ENCODE measurements around the gene SERF1A.
"Not testable (repeated sequence)": the region's sequence is repeated elsewhere in the genome, so short reads cannot be mapped to it uniquely, and the experiment has no call there.

Gene SERF1A

DNA sequence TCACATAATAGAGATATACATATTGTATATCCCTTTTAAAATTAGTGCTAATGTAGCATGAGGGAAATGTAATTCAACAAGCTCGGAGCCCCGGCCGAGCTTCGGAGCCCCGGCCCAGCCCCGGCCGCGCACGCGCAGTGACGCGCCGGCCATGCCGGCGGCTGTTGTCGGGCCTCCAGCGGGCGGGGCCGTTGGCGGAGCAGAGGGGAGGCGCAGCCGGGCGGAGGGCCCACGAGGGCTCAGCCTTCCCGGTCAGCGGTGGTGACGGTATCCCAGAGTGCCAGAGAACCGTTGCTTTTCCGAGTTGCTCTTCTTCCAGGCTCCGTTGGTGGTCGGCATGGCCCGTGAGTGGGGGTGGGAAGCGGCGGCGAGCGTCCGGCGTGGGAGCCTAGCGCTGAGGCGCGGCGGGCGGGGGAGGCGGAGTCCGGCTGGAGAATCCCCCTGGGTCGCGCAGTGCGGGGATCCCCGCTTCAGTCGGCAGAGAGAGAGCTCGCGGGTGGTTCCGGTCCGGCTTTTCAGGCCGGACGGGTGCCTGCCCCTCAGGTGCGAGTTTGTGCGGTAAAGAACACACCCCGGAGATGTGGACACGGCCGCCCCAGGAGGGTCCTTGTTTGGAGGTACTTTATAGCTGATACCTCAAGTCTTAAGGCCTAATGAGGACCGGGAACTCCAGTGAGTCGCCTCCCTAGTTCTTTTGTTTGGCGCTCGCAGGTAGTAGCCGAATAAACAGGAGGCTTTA lies at the start of gene SERF1A:
TSS of gene SERF1A (plus strand) at position 137 of the 739 bp plus-strand sequence. CDS start at position 338, 201 bp downstream.
- not testable (repeated sequence) for DNase-seq

DNA sequence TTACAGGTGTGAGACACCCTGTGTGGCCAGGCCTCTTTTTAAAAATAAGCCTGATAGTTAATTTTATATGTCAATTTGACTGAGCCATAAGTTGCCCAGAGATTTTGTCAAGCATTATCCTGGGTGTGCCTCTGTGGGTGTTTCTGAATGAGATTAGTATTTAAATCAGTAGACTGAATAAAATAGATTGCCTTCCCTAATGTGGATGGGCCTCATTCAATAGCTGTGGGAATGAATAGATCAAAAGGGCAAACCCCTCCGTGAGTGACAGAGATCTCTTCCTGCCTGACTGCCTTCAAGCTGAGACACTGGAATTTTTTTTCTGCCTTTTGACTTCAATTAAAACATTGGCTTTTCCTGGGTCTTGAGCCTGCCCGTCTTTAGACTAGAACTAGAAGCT lies 33.7 kb upstream of the SERF1A start:
- not testable (repeated sequence) for DNase-seq

DNA sequence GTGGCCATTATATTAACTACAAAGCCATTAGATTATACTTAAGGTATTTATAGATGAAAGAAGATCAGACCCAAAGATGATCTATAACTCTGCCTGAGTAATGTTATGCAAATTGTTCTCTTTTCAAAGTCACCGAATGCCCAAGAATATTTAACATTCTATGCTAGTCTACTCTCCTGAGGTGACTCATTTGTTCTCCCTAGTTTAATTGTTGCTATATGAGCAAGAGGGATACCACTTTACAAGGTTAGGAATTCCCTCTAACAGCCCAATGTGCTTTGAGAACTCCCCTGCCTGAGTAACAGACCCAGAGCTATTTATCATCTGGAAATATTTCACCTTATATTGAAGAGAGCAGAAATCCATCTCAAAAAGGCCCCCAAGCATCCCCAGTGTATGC lies 29.8 kb upstream of the SERF1A start:
- not testable (repeated sequence) for DNase-seq

DNA sequence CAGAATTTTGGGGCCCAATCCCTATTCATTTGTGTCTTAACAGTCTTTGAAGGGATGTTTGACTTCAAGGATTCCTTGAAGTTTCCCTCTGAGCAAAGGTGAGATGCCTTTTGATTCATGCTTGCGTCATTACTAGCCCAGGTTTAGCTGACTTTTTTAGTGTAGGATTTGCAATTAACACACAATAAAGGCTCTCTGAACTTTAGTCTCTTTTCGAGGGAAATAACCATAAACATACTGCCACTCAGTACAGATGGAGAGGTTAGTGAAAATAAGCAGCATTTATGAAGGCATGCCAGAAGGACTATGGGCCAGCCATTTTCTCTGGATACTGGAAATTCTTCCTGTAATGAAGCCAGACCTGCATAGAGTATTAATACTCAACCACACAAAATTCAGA lies 4.4 kb upstream of the SERF1A start:
- not testable (repeated sequence) for DNase-seq

DNA sequence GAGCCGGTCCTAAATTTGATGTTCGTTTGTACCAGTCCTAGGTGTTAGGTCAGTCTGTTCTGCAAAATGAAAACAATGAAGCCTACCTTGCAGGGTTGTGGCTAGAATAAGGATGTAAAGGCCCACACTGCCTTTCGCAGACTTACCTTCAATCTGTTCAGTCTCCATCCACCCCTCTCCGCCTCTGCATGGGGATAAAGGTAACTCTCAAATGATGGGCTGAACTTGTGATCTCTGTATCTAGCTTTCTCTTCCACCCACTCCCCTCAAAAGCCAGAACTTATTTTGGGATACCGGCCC lies 753 bp downstream of the SERF1A start:
- DNase-seq: not testable (repeated sequence)

DNA sequence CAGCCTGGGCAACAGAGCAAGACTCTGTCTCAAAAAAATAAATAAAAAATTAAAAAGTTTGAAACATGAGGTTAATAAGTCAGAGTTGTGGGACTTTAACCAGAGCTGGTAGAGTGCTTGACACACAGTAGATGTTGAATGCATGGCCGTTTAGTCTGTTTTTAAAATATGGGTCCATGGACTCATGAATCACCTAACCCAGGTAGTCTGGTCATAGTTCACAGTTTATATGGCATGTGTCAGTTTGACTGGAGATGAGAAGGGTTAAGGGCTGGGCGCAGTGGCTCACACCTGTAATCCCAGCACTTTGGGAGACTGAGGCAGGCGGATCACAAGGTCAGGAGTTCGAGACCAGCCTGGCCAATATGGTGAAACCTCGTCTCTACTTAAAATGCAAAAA lies 6.2 kb downstream of the SERF1A start:
- DNase-seq: not testable (repeated sequence)

DNA sequence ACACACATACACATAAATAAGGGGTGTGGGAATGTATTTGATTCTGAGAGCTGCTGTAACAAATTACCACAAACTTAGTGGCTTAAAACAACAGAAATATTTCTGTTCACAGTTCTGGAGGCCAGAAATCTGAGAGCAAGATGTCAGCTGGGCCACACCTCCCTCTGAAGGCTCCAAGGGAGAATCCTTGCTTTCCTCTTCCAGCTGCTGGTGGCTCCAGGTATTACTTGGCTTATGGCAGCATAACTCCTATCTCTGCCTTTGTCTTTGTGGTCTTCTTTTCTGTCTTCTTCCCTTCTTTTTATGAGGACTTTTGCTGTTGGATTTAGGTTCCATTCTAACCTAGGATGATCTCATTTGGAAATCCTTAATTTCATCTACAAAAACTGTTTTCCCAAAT lies 16.4 kb downstream of the SERF1A start:
- DNase-seq: not testable (repeated sequence)

DNA sequence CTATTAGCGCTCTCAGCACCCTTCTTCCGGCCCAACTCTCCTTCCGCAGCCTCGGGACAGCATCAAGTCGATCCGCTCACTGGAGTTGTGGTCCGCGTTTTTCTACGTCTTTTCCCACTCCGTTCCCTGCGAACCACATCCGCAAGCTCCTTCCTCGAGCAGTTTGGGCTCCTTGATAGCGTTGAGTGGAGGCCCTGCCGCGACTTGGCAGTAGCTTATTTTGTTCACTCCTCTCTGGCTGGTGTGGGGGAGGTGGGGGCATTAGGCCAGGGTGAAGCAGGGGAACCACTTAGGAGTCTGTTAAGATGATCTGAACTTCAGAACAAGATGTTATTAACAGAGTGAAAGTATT lies 24.7 kb downstream of the SERF1A start:
- DNase-seq: not testable (repeated sequence)

DNA sequence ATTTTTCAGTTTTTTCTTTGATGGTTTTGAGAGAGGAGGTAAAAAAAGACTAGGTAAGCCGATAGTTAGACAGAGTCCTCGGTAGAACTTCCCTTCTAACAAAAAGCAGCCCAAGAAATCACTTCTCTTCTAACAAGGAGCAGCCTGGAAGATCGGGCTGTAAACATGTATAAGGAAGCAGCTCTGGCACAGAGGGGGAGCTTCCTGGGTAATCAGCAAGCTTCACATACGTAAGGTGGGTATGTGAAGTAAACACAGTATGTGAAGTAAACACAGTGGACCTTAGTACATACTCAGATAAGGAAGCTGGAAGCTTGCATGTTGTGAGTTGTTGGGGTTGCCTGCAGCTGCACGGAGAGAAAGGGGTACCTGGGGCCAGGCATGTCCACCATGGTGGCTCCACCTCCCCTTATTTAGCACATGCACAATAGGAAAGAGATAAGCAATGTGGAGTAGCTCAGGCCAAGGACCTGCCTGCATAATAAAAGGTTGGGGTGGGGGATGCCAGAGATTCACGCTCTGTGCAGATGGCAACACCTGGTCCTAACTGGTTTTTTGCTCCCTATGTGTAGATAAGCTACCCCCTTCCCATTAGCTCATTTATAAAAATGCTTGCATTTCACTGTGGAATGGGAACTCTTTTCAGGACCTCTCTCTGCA lies 31.4 kb downstream of the SERF1A start:
- DNase-seq: not testable (repeated sequence)

DNA sequence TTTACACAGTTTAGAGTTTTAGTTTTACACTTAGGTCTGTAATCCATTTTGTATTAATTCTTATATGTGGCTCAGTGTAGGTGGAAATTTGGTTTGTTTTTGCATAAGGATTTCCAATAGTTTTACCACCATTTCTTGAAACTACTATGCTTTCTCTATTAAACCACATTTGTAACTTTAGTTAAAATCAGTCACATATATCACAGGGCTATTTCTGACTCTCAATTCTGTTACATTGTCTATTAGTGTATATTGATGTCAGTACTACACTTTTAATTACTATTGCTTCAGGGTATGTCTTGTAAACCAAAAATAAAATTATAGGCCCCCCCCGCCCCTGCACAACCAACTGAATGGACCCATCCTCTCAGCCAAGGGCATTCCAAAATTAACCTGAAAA lies 32.1 kb downstream of the SERF1A start:
- not testable (repeated sequence) for DNase-seq

DNA sequence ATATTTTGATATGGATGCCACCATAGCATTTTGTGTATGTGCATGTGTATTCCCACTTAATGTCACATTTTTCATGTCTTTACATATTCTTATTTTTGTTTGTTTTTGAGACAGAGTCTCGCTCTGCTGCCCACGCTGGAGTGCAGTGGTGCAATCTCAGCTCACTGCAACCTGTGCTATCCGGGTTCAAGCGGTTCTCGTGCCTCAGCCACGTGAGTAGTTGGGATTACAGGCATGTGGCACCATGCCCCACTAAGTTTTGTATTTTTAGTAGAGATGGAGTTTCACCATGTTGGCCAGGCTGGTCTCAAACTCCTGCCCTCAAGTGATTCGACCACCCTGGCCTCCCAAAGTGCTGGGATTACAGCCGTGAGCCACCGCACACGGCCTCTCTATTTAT lies 52.6 kb downstream of the SERF1A start:
- DNase-seq: not testable (repeated sequence)

All from NCI-H2029 treated with DMSO at 0.1 percent for 48 hours (cell line).